ENCODE measurements around the gene ZNF254.

DNA sequence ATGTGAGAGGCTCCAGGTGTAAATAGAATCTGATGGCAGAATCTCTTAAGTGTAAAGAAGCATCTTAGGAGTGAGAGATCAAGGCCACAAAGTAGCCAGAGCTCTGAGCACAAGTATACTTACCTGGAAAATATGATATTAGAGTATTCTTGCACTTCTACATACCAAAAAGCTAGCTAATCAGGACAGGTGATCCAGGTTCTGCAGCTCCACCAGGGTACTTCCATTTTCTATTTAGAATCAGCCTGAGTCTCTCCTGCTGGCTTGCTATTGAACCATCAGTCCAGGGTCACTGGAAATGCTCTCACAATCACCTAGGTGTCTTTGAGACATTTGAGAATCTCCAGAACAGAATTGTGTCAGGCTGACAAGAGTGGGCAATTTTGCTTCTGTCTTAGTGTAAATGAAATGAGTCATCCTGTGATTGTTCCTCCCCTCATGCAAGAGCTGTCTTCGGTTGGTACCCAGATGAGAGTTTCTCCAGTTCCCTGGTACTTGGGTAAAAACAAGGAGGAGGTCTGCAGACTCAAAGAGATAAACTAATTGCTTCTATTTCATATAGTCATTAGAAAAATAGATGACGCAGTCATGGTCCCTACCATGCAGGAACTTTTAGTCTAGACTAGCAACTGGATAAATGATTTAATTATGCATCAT, 14.6 kb downstream of the ZNF254 start:
- TF ChIP-seq, protein P1, sequence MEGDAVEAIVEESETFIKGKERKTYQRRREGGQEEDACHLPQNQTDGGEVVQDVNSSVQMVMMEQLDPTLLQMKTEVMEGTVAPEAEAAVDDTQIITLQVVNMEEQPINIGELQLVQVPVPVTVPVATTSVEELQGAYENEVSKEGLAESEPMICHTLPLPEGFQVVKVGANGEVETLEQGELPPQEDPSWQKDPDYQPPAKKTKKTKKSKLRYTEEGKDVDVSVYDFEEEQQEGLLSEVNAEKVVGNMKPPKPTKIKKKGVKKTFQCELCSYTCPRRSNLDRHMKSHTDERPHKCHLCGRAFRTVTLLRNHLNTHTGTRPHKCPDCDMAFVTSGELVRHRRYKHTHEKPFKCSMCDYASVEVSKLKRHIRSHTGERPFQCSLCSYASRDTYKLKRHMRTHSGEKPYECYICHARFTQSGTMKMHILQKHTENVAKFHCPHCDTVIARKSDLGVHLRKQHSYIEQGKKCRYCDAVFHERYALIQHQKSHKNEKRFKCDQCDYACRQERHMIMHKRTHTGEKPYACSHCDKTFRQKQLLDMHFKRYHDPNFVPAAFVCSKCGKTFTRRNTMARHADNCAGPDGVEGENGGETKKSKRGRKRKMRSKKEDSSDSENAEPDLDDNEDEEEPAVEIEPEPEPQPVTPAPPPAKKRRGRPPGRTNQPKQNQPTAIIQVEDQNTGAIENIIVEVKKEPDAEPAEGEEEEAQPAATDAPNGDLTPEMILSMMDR (IDR thresholded peaks at IDR 0.05): no peak
- TF ChIP-seq POLR2A (IDR thresholded peaks at IDR 0.05) (no peak), POLR2AphosphoS5 (IDR thresholded peaks at IDR 0.05; ENCODE audit: insufficient read depth in 1 of 2, low read depth in 1 of 2) (no peak)

All from vagina (tissue), 2 donors.